Stimulated activated naive CD4-positive, alpha-beta T cell treated with Interleukin-2 at 50 U/mL for 16 hours (primary cell): Measurements from ENCODE around the gene NEDD4L.

Experiments
- DNase-seq: peaks from one replicate; lab custom pipeline; 2025; lab: John Stamatoyannopoulos, UW

NEDD4L gene

GRCh38 chr18:58095655-58096054 lies 51.6 kb downstream of the NEDD4L start:
- no peak for DNase-seq

- DNase-seq: no peak
Observed at GRCh38 chr18:58096658-58097057, 52.6 kb downstream of the NEDD4L start.

DNA sequence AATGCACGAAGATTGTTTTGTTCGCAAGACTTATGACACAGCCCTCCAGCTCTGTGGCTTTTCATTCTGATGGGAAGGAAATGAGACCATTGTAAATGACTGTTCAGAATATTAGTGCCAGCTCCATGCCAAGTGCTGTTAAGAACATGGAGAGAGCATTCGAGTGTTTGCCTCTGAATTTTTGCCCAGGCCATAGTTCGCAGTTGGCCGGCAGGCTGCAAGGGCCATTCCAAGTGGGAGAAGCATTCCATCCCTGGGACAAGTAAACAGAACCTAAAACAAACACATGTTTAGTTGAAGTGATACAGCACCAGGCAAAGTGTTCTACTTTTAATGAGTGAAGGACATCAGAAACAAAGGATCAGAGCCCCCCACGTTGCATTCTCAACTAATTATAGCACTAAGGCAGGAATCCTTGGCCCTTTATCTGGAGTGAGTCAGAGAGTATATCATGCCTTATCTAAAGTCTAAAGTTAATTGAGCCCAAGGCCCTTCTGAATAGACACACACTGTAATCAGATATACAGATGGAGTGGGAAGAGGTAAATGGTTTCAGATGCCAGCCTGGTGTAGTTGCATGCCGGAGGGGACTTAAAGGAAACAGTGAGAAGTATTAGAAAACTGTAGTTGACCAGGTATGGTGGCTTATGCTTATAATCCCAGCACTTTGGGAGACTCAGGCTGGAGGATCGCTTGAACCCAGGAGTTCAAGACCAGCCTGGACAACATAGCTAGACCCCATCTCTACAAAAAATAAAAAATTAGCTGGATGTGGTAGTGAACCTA lies 53.3 kb downstream of the NEDD4L start:
- DNase-seq: no peak

DNA sequence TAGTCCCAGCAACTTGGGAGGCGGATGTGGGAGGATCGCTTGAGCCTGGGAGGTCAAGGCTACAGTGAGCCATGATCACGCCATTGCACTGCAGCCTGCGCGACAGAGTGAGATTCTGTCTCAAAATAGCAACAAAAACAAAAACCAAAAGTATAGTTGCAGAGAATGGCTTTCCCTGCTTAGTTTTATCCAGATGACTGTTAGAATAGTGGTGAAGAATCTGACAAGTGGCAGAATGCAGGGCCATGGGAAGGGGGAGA lies 53.8 kb downstream of the NEDD4L start:
- DNase-seq: no peak

- DNase-seq: no peak
Observed at GRCh38 chr18:58098706-58099105, 54.7 kb downstream of the NEDD4L start.

- no peak for DNase-seq
Observed at GRCh38 chr18:58100154-58100553, 56.1 kb downstream of the NEDD4L start.

GRCh38 chr18:58101291-58101794 lies 57.3 kb downstream of the NEDD4L start:
- DNase-seq: no peak

DNA sequence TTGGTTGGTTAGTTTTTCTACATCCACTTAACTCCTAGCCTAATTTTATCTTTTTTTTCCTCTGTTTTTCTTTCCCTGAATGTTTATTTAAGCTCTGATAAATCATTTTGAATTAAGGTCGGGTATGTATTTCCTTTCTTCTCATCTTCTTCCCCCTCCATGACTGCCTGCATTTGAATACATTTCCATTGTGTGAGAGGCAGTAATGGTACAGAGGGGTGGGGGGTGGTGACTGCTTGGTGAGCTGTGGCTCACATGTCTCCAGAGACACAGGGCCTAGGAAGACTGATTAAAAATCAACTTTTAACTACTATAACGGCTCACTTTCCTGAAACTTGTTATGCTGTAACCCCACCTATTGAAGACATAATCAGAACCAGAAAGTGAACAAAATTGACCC lies 58.0 kb downstream of the NEDD4L start:
- DNase-seq: no peak

DNA sequence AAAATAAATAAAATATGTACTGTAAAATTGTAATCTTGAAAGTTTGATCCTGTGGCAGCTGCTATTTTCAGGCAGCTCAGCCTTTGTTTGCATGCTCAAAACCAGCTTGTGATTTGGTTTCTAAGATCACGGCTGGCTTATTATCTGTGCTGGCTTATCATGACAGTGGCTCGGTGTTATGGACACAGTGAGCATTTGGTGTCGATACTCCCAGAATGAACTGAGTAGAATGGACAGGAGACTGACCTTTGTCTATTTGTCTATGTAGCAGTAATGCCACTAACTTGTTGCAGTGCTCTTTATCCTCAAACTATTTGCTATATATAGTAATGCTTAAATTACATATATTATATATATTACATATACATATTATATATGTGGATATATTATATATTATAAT lies 58.8 kb downstream of the NEDD4L start:
- DNase-seq: no peak

- no peak for DNase-seq
Observed at GRCh38 chr18:58103339-58103985, 59.4 kb downstream of the NEDD4L start.

GRCh38 chr18:58104096-58104495 lies 60.1 kb downstream of the NEDD4L start:
- no peak for DNase-seq

GRCh38 chr18:58105206-58105887 lies 61.3 kb downstream of the NEDD4L start:
- no peak for DNase-seq

- no peak for DNase-seq
Observed at GRCh38 chr18:58105888-58106260, 61.8 kb downstream of the NEDD4L start.

GRCh38 chr18:58106289-58107070 lies 62.5 kb downstream of the NEDD4L start:
- DNase-seq: no peak

- no peak for DNase-seq
Observed at GRCh38 chr18:58109256-58109655, 65.2 kb downstream of the NEDD4L start.

- no peak for DNase-seq
Observed at GRCh38 chr18:58110398-58110797, 66.4 kb downstream of the NEDD4L start.

DNA sequence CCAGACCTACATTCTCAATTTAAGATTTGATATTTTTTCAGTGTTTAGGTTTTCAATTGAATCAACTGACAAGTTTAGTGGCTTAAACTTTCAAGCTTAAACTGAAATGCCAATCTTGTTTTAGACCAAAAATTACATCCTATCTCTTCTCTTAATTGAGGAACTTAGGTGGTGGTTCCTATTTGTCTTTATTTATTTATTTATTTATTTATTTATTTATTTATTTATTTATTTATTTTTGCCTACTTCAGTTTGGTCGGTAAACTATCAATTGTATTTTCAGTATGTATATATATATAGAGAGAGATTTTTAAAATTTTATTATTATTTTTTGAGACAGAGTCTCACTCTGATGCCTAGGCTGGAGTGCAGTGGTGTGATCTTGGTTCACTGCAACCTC lies 68.1 kb downstream of the NEDD4L start:
- no peak for DNase-seq

GRCh38 chr18:58113337-58113736 lies 69.3 kb downstream of the NEDD4L start:
- DNase-seq: no peak

DNA sequence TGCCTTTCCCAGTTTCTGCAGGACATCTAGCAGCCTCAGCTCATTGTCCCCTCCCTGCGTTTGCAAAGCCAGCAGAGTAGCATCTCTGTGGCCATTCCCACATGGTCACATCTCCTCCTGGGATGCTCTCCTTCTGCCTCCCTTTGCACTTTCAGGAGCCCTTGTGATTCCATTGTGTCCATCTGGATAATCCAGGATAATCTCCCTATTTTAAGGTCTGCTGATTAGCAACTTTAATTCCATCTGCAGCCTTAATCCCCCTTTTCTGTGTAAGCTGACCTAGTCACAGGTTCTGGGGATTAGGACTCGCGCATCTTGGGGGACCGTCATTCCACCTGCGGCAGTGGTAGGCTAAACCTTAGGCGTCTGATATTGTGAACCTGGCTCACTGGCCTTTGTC lies 70.7 kb downstream of the NEDD4L start:
- no peak for DNase-seq

GRCh38 chr18:58116818-58117217 lies 72.8 kb downstream of the NEDD4L start:
- no peak for DNase-seq

DNA sequence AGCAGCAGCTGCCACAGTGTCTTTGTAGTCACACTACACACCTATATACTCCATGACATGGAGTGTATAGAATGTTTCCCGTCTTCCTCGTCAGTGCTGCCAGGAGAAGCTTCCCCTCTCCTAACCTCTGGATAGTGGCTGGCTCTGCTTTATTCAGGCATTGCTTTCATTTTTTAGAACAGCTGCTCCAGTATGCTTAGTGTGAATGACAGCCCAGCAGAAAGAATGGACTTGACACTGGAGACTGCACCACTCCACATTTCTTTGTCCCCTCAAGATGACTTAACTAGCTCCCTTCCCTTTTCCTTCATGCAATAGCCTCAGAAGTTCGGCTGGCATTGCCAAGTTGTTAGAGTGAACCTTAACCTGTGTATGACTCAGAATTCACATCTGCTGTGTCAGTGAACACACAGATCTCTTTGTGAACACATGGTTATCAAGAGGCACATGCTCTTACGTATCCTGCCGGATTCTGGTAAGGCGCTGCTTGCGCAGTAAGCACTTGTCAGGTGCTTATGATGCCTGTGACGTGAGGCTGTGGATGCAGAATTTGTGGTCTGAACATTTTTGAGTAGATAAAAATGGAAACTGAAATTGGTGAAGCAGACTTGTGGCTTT lies 73.9 kb downstream of the NEDD4L start:
- DNase-seq: no peak

DNA sequence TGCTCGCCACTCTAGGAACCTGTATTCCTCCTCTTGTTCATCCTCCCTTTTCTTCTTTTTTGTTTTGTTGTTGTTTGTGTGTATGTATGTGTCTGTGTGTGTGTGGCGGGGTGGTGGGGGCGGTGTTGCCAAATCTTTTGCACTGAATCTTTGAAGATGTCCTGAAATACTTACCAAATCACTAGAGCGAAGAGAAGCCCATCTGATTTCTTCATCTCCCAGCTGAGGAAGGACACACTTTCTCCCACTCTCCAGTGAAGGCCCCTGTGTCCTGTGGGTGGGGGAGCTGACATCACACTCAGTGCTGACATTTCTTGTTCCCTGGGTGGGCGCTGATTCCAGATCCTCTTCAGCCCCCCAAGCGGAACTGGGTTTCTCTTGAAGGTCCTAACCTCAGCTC lies 74.5 kb downstream of the NEDD4L start:
- DNase-seq: no peak
